ENCODE data around the gene KRTAP4-11. TPM values are rescaled to one million over a fixed set of nuclear protein-coding genes. Genes with fewer than 3 reads are reported as not detected.
"Not testable (repeated sequence)": the region's sequence is repeated elsewhere in the genome, so short reads cannot be mapped to it uniquely, and the experiment has no call there.

KRTAP4-11 gene
- total RNA-seq, 1 experiment from 2014 or later: not detected

DNA sequence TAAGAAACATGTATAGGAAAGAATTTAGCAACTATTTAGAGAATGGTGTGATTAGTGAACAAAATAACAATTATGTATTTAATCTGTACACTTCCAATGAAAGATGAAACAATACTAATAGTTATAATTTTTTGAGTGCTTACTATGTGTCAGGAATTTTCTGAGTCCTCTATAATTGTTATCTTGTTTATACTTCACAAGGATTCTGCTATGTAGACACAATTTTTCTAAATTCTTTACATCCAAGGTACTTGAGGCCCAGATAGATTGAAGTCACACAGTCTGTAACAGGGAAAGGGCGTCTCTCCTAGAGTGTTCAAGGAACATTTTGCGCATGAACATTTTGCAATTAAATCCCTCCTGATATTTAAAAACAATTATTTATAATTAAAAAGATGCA, 6.9 kb upstream of the KRTAP4-11 start:
- no peak overlapping the region for H3K4me3 Mint-ChIP-seq
- H3K9me3 Mint-ChIP-seq: peaks cover 29% of the 10 kb centered on the region
- H3K27ac Mint-ChIP-seq: no peak overlapping the region
- peaks cover 4% of the 10 kb centered on the region; the same call in 1 of the 2 replicates for H3K27me3 Mint-ChIP-seq (ENCODE audit: low read depth)
- peaks cover 5% of the 10 kb centered on the region for H3K36me3 Mint-ChIP-seq
- H3K4me1 Mint-ChIP-seq: peaks cover 10% of the 10 kb centered on the region
- no peak for ATAC-seq
- TF ChIP-seq, protein P1, sequence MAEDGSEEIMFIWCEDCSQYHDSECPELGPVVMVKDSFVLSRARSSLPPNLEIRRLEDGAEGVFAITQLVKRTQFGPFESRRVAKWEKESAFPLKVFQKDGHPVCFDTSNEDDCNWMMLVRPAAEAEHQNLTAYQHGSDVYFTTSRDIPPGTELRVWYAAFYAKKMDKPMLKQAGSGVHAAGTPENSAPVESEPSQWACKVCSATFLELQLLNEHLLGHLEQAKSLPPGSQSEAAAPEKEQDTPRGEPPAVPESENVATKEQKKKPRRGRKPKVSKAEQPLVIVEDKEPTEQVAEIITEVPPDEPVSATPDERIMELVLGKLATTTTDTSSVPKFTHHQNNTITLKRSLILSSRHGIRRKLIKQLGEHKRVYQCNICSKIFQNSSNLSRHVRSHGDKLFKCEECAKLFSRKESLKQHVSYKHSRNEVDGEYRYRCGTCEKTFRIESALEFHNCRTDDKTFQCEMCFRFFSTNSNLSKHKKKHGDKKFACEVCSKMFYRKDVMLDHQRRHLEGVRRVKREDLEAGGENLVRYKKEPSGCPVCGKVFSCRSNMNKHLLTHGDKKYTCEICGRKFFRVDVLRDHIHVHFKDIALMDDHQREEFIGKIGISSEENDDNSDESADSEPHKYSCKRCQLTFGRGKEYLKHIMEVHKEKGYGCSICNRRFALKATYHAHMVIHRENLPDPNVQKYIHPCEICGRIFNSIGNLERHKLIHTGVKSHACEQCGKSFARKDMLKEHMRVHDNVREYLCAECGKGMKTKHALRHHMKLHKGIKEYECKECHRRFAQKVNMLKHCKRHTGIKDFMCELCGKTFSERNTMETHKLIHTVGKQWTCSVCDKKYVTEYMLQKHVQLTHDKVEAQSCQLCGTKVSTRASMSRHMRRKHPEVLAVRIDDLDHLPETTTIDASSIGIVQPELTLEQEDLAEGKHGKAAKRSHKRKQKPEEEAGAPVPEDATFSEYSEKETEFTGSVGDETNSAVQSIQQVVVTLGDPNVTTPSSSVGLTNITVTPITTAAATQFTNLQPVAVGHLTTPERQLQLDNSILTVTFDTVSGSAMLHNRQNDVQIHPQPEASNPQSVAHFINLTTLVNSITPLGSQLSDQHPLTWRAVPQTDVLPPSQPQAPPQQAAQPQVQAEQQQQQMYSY (CRISPR knock-in tag; IDR thresholded peaks at IDR 0.05): no peak
- no peak for TF ChIP-seq ZNF263 (CRISPR knock-in tag; IDR thresholded peaks at IDR 0.05; ENCODE audit: low read depth)
- TF ChIP-seq, protein P2, sequence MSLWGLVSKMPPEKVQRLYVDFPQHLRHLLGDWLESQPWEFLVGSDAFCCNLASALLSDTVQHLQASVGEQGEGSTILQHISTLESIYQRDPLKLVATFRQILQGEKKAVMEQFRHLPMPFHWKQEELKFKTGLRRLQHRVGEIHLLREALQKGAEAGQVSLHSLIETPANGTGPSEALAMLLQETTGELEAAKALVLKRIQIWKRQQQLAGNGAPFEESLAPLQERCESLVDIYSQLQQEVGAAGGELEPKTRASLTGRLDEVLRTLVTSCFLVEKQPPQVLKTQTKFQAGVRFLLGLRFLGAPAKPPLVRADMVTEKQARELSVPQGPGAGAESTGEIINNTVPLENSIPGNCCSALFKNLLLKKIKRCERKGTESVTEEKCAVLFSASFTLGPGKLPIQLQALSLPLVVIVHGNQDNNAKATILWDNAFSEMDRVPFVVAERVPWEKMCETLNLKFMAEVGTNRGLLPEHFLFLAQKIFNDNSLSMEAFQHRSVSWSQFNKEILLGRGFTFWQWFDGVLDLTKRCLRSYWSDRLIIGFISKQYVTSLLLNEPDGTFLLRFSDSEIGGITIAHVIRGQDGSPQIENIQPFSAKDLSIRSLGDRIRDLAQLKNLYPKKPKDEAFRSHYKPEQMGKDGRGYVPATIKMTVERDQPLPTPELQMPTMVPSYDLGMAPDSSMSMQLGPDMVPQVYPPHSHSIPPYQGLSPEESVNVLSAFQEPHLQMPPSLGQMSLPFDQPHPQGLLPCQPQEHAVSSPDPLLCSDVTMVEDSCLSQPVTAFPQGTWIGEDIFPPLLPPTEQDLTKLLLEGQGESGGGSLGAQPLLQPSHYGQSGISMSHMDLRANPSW (CRISPR knock-in tag; conservative IDR thresholded peaks at IDR 0.05; ENCODE audit: low read depth): no peak
- TF ChIP-seq ZNF281 (CRISPR knock-in tag; IDR thresholded peaks at IDR 0.05): no peak
- no peak for TF ChIP-seq SP1 (CRISPR knock-in tag; conservative IDR thresholded peaks at IDR 0.05)
- POLR2A ChIA-PET: no interaction called here
- no peak for DNase-seq (ENCODE audit: low spot score)
- CTCF ChIA-PET: no interaction called here

- CTCF ChIA-PET; DNase-seq (ENCODE audit: low spot score); H3K36me3 Mint-ChIP-seq; H3K4me3 Mint-ChIP-seq; ATAC-seq; POLR2A ChIA-PET; H3K27me3 Mint-ChIP-seq (ENCODE audit: low read depth): not testable (repeated sequence)
- peaks cover 29% of the 10 kb centered on the region for H3K9me3 Mint-ChIP-seq
- peak; percentile 78 for TF ChIP-seq ZNF423 (CRISPR knock-in tag; IDR thresholded peaks at IDR 0.05)
- H3K4me1 Mint-ChIP-seq: peaks cover 10% of the 10 kb centered on the region
- 0 out of 2 replicates have a peak within 1 kb of the TSS, but pooled peaks have one; percentile 15 for H3K27ac Mint-ChIP-seq
These were observed 5.8 kb upstream of the KRTAP4-11 start, which contains the start of gene KRTAP4-12 for GRCh38 chr17:41123991-41124371. KRTAP4-12 (minus strand) TSS chr17:41124182; CDS start chr17:41124122, 60 bp downstream.

- Mint-ChIP-seq H3K9me3 (peaks cover 29% of the 10 kb centered on the region), H3K27ac (0 out of 2 replicates have a peak overlapping the region, but pooled peaks have one; percentile 15), H3K4me1 (peaks cover 14% of the 10 kb centered on the region)
- DNase-seq (ENCODE audit: low spot score); H3K36me3 Mint-ChIP-seq; CTCF ChIA-PET; ATAC-seq; H3K4me3 Mint-ChIP-seq; H3K27me3 Mint-ChIP-seq (ENCODE audit: low read depth); POLR2A ChIA-PET: not testable (repeated sequence)
These were observed 5.3 kb upstream of the KRTAP4-11 start for GRCh38 chr17:41123292-41123990.

DNA sequence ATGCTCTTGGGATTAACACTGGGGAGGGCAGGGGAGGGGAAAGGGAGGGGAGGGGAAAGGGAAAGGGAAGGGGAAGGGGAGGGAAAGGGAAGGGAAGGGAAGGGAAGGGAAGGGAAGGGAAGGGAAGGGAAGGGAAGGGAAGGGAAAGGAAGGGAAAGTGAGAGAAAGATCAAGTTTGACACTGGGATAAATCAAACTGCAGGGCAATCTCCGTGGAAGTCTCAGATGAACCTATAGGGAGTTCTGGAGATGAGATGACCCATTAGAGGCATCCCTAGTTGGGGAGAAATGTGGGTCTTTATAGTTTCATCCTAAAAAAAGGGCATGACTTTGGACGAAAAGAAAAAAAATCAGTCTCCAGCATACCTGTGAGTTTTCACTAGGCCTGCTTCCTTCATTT, 3.6 kb upstream of the KRTAP4-11 start:
- ChIA-PET CTCF (no interaction called here), POLR2A (no interaction called here)
- no peak for ATAC-seq
- Mint-ChIP-seq H3K4me1 (peaks cover 20% of the 10 kb centered on the region), H3K27me3 (ENCODE audit: low read depth) (peaks cover 4% of the 10 kb centered on the region; the same call in 1 of the 2 replicates), H3K36me3 (peaks cover 5% of the 10 kb centered on the region), H3K9me3 (peaks cover 29% of the 10 kb centered on the region), H3K27ac (no peak overlapping the region), H3K4me3 (no peak overlapping the region)
- DNase-seq (ENCODE audit: low spot score): no peak
- TF ChIP-seq ATF3 (CRISPR knock-in tag; conservative IDR thresholded peaks at IDR 0.05) (no peak), GTF2I (CRISPR knock-in tag; conservative IDR thresholded peaks at IDR 0.05) (no peak), IRF1 (CRISPR knock-in tag; IDR thresholded peaks at IDR 0.05) (no peak), NR2C2 (CRISPR knock-in tag; IDR thresholded peaks at IDR 0.05) (no peak), ATF1 (CRISPR knock-in tag; IDR thresholded peaks at IDR 0.05) (no peak)
- TF ChIP-seq, protein P3, sequence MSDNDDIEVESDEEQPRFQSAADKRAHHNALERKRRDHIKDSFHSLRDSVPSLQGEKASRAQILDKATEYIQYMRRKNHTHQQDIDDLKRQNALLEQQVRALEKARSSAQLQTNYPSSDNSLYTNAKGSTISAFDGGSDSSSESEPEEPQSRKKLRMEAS (CRISPR knock-in tag; IDR thresholded peaks at IDR 0.05): no peak
- TF ChIP-seq, protein P4, sequence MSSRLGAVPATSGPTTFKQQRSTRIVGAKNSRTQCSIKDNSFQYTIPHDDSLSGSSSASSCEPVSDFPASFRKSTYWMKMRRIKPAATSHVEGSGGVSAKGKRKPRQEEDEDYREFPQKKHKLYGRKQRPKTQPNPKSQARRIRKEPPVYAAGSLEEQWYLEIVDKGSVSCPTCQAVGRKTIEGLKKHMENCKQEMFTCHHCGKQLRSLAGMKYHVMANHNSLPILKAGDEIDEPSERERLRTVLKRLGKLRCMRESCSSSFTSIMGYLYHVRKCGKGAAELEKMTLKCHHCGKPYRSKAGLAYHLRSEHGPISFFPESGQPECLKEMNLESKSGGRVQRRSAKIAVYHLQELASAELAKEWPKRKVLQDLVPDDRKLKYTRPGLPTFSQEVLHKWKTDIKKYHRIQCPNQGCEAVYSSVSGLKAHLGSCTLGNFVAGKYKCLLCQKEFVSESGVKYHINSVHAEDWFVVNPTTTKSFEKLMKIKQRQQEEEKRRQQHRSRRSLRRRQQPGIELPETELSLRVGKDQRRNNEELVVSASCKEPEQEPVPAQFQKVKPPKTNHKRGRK (CRISPR knock-in tag; IDR thresholded peaks at IDR 0.05; ENCODE audit: borderline replicate concordance): no peak

All from WTC11 (cell line).